ENCODE results near the gene NSG1.
"Not testable (repeated sequence)": the region's sequence is repeated elsewhere in the genome, so short reads cannot be mapped to it uniquely, and the experiment has no call there.

NSG1 gene

DNA sequence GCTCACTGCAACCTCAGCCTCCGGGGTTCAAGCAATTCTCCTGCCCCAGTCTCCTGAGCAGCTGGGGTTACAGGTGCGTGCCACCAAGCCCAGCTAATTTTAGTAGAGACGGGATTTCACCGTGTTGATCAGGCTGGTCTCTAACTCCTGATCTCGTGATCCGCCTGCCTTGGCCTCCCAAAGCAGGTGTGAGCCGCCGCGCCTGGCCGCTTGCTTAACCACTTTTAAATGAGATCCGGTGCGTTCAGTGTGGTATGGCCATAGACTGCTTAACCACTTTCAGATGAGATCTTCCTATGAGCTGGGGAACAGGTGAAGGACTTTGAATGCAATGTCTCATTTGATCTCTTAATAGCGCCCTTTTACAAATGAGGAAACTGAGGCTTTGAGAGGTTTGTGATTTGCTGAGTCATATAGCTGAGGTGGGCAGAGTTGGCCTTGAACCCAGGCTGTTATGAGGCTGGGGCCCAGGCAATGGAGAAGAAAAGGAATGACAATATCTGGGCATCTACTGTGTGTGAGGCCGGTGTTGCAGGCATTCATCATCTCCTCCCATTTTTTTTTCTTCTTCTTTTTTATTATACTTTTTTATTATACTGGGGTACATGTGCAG, 41.9 kb upstream of the NSG1 start:
- ChIA-PET CTCF (interaction anchor here (1.0 to 1.4 kb wide), 4 partner anchors 10 to 93 kb away, joined by 3 to 4 read pairs (median 3); no protein-coding TSS in a partner anchor), POLR2A (no interaction called here)
- no peak for TF ChIP-seq CTCF (IDR thresholded peaks at IDR 0.05; ENCODE audit: control extremely low read depth, extremely low read depth, low read depth, missing control alignments)
- DNase-seq (ENCODE audit: extremely low spot score), result peak; percentile 40

- DNase-seq (ENCODE audit: extremely low spot score), result no peak
- POLR2A ChIA-PET, result no interaction called here
- TF ChIP-seq CTCF (IDR thresholded peaks at IDR 0.05; ENCODE audit: control extremely low read depth, extremely low read depth, low read depth, missing control alignments), result no peak
- CTCF ChIA-PET, result no interaction called here
Observed at GRCh38 chr4:4347585-4347984, 39.3 kb upstream of the NSG1 start.

DNA sequence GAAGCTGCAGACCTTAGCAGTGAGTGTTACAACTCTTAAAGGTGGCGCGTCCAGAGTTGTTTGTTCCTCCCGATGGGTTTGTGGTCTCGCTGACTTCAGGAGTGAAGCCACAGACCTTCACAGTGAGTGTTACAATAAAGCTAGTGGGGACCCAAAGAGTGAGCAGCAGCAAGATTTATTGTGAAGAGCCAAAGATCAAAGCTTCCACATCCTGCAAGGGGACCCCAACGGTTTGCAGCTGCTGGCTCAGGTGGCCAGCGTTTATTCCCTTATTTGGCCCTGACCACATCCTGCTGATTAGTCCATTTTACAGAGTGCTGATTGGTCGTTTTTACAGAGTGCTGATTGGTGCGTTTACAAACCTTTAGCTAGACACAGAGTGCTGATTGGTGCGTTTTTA, 38.3 kb upstream of the NSG1 start:
- POLR2A ChIA-PET; CTCF ChIA-PET; DNase-seq (ENCODE audit: extremely low spot score): not testable (repeated sequence)

- CTCF ChIA-PET, result interaction anchor here (1.0 kb wide), 1 partner anchor 15 kb away, joined by 3 read pairs; no protein-coding TSS in a partner anchor
- no peak for TF ChIP-seq CTCF (IDR thresholded peaks at IDR 0.05; ENCODE audit: control extremely low read depth, extremely low read depth, low read depth, missing control alignments)
- no peak for DNase-seq (ENCODE audit: extremely low spot score)
- POLR2A ChIA-PET, result no interaction called here
Observed at GRCh38 chr4:4349867-4350266, 37.0 kb upstream of the NSG1 start.

DNA sequence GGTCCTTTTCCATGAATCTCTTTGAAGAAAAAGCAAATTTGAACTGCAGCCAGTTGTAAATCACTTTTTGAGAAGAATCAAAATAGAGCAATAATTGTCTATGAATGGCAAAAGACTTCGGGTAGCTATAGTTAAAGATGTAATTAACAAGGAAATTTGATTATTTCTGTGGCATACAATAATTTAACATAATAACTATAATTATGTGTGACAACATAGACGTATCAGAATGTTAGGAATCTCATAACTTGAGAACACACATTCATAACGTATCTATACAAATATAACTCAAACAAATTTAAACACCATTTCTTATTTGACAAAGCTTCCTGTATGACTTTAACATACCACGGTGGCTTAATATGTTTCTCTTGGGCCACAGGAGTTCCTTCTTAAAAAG, 36.0 kb upstream of the NSG1 start:
- no peak for TF ChIP-seq CTCF (IDR thresholded peaks at IDR 0.05; ENCODE audit: control extremely low read depth, extremely low read depth, low read depth, missing control alignments)
- CTCF ChIA-PET, result no interaction called here
- POLR2A ChIA-PET, result no interaction called here
- no peak for DNase-seq (ENCODE audit: extremely low spot score)

DNA sequence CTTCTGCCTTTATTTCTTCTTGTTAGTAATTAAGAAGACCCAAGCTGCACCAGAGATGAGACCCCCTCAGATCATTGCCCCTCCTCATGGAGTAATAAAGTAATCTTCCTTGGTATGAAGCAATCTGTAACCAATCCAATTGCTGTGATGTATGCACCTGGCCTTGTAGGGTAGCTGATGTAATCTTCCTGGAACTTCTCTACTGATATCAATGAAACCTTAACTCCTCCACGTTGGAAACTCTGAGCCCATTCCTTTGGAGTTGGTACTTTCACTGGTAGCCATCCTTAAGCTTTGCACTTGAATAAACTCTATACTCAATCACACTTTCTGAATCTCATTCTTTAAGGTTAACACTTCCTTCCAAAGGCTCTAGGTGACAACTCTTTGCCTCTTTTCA, 31.6 kb upstream of the NSG1 start:
- no peak for DNase-seq (ENCODE audit: extremely low spot score)
- no peak for TF ChIP-seq CTCF (IDR thresholded peaks at IDR 0.05; ENCODE audit: control extremely low read depth, extremely low read depth, low read depth, missing control alignments)
- ChIA-PET CTCF (no interaction called here), POLR2A (no interaction called here)

- TF ChIP-seq CTCF (IDR thresholded peaks at IDR 0.05; ENCODE audit: control extremely low read depth, extremely low read depth, low read depth, missing control alignments), result no peak
- DNase-seq (ENCODE audit: extremely low spot score), result no peak
- CTCF ChIA-PET, result interaction anchor here (1.1 kb wide), 1 partner anchor 48 kb away, joined by 3 read pairs; no protein-coding TSS in a partner anchor
- POLR2A ChIA-PET, result no interaction called here
Observed at GRCh38 chr4:4356106-4357041, 30.5 kb upstream of the NSG1 start.
